ENCODE results near the gene FAM185A.
"Not testable (repeated sequence)": the region's sequence is repeated elsewhere in the genome, so short reads cannot be mapped to it uniquely, and the experiment has no call there.

Gene FAM185A

DNA sequence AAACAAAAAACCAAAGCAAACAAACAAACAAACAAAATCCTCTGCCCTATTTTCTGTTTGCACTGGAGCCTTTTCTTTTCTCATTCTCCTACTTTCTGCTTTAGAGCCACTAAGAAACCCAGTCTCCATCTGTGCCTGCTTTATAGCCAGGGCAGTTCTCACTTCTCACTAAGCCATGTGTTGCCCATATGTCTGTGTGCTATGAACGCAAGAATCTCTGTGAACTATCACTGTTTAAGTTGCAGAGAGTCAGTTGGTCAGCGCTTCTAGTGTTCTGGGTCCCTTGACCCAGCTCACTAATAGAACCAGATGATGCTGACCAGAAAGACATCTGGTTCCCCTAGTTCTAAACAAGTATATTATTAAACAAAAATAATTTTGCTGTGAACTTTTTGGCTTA lies 81.4 kb downstream of the FAM185A start:
- DNase-seq (ENCODE audit: low read depth, low spot score): no peak

DNA sequence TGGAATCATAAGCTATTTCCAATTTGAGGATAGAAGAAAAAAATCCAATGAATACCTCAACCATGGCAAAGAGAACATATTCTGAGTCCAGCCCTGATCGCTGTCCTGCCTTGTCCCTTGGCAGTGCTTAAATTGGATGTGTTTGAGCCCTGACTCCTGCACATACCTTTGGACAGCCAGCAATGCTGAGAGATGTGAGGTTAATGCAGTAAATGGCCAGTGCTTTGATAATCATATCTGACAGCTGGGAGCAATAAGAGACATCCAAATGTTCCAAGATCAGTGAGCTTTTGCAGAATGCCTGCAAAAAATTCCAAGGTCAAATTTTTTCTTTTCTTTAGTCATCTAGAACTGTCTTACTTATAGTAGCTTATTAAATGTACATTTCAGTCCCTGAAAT lies 83.9 kb downstream of the FAM185A start:
- DNase-seq (ENCODE audit: low read depth, low spot score): no peak

DNA sequence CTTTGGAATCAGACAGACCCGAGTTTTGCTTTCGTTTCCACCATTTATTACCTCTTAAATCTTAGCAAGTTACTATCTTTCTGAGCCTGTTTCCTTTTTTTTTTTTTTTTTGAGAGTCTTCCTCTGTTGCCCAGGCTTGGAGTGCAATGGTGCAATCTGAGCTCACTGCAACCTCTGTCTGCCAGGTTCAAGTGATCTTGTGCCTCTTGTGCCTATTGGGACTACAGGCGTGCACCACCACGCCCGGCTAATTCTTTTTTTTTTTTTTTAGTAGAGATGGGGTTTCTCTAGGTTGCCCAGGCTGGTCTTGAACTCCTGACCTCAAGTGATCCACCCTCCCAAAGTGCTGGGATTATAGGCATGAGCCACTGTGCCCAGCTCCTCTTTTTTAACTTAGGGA lies 84.5 kb downstream of the FAM185A start:
- no peak for DNase-seq (ENCODE audit: low read depth, low spot score)

DNA sequence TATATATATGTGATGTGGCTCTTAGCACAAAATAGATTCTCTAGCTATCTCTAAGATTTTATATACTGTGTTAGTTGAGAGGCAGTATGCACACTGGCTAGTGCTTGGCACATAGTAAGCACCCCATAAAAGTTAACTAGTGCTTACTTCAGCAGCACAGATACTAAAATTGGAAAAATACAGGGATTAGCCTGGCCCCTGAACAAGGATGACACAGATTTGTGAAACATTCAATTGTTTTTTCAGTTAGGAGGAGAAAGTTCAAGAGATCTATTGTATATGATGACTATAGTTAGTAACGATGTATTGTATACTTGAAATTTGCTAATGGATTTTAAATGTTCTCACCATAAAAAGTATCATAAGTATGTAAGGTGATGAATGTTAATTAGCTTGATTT lies 85.7 kb downstream of the FAM185A start:
- DNase-seq (ENCODE audit: low read depth, low spot score): no peak

DNA sequence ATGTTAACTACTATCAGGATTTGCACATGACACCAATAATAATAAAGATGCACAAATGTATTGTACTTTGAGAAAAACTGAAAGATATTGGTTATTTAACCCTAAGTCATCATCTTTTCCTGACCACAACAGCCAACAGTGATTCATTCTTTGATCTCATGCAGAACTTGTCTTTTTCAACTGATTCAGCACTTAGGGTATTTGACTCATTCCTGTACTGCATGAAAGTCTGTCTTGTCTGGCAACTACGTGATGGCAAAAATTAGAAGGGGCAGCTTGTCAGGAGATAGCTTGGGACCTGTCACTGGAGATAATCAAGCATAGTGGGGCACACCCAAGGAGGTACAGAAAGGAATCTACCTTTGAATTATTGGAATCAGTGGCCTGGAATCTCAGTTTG lies 86.2 kb downstream of the FAM185A start:
- no peak for DNase-seq (ENCODE audit: low read depth, low spot score)

DNA sequence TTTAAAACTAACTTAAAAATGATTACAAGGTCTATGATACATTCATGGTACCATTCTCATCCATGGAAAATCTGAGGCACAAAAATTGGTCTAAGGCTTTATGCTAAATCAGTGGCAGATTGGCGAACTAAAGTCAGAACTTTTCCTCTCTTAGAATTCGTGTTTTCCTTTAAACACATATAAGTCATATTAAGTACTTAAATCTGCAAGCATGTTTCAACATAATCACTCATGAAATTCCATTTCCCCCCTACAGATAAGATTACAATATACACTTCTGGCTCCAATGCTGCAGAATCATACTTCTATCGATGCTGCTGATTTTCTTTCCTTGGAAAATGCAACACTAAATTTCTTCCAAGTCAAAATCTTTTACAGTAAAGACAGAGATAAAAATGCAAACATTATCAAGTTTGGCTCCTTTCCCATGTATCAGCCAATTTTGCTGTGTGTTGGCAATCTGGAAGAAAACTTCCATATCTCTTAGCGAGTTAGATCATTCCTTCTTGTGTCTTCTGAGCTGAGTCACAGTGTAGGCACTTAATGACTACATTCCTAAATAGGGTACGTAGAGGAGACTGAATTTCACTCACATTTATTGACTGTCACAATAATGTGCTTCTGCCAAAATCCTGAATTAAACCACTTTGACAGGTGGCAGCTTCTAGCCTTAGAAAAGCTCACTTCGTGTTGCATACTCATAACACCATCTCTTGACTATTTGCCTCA lies 87.6 kb downstream of the FAM185A start:
- DNase-seq (ENCODE audit: low read depth, low spot score): no peak

DNA sequence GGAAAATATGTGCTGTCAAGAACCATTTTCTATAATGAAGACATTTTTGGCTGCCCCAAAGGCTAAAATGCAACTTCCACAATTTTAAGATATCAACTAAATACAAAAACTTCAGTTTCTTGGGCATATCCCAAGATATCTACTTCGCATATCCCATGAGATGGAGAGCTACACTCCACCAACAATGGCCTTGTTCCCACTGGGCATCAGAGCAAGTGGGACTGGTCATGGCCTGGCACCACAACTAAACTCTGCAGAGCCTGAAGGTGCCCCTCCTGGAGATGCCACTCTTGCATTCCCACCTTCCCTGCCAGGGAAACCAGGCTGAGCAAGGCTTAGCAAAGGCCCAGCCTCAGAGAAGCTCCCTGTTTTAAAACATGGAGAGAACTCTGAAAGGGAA lies 88.2 kb downstream of the FAM185A start:
- DNase-seq (ENCODE audit: low read depth, low spot score): no peak

DNA sequence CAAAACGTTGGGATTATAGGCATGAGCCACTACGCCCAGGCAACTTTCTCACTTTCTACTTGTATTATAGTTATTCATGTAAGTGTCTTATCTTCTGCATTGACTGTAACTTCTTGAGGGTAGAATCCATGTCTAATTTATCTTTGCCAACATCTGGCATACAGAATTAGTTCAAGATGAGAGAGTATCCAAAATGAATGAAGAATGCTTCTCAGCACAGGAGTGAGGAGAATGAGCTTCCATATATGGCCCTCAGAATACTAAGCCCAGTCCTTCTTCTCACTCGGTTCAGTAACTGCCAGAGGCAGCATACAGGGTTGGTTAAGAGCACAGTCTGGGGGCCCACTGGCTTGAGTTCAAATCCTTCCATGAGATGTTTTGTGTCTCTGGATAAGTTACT lies 89.0 kb downstream of the FAM185A start:
- no peak for DNase-seq (ENCODE audit: low read depth, low spot score)

DNA sequence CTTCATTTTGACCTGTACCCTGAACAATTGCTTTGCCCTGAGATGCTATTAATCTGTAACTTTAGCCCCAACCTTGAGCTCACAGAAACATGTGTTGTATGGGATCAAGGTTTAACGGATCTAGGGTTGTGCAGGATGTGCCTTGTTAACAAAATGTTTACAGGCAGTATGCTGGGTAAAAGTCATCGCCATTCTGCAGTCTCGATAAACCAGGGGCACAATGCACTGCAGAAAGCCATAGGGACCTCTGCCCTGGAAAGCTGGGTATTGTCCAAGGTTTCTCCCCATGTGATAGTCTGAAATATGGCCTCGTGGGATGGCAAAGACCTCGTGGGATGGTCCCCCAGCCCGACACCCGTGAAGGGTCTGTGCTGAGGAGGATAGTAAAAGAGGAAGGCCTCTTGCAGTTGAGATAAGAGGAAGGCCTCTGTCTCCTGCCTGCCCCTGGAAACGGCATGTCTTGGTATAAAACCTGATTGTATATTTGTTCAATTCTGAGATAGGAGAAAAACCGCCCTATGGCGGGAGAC lies 89.8 kb downstream of the FAM185A start:
- not testable (repeated sequence) for DNase-seq (ENCODE audit: low read depth, low spot score)

DNA sequence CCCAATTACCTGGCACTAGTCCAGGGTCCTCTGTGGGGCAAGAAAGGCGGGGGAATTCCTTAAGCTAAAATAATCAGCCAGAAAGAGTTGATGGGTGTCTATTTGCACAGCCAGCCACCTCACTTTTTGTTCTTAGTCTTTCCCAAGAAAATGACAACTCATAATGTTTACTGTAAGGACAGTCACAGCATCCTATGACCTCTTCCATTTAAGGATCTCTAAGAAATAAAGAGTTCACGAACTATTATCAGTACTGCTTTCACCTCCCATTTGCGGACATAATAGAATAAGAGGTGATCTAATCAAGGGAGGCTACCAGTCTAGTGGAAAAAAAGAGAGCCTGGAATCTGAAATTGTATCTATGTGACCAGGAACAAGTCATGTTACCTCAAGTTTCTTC lies 91.6 kb downstream of the FAM185A start:
- DNase-seq (ENCODE audit: low read depth, low spot score): no peak

DNA sequence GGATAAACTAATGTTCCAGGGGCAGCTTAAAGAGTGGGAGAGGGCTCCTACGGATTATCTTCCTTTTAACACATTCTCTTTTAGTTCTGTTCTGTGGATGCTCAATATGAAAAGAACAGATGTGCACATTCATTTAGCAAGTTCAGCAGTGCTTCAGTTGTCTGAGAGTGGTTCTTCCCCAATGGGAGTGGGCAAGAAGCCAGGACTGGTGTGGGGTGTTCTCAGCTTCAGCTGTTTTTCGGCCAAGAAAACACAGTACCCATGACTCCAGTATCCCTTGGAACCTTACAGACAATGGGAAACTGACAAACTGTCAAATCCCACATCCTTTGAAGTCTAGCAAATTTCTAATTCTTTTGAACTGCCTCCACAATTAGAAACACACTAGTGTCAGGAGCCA lies 92.5 kb downstream of the FAM185A start:
- no peak for DNase-seq (ENCODE audit: low read depth, low spot score)

DNA sequence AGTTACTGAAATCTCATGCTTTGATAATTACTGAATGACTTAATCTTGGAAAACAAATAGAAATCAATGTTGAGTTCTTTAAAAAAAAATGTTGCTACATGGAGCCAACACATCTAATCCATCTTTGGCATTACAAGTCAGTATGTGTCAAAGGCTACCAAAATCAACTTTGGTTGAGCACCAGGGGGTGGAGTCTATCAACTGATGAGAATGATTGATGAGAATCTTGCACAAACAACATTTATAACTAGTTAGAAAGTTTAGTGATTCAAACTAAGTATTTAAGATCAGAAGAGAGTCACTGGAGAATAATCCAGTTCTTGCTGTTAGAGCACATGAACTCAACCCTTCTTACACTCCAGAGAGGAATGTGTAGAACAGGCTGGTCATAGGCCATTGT lies 93.5 kb downstream of the FAM185A start:
- DNase-seq (ENCODE audit: low read depth, low spot score): no peak

DNA sequence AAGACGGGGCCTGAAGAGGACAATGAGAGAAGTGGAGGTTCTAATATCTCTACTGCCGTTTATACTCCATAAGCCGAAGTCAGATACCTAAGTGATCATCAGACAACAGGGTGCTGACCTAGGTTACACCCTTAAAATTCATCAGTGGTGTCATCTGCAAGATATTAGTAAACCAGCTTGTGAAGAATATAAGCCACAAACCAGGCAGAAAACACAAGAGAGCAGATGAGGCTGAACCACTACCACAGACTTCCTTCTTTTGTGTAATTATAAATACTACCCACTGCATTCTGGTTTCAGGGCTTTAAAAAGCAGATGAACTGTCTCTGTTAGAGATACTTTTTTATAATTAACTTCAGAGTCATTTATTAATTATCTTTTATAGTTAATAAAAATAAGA lies 95.1 kb downstream of the FAM185A start:
- DNase-seq (ENCODE audit: low read depth, low spot score): no peak

DNA sequence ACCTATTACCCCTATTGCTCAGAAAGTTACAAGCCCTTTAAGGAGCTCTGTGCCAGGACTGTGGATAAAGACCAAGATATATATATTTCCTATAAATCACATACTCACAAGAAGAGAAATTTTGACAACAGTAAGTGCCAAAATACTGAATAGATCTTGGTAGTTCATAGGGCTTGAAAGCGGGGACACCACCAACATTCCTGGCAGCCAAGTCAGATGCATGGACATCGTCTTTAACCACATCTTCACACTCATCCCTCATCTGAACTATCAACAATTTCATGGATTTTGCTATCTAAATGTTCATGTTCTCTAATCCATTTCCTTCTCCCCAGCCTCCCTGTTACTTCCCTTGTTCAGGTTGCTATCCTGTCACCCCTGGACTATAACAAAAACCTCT lies 96.5 kb downstream of the FAM185A start:
- no peak for DNase-seq (ENCODE audit: low read depth, low spot score)

DNA sequence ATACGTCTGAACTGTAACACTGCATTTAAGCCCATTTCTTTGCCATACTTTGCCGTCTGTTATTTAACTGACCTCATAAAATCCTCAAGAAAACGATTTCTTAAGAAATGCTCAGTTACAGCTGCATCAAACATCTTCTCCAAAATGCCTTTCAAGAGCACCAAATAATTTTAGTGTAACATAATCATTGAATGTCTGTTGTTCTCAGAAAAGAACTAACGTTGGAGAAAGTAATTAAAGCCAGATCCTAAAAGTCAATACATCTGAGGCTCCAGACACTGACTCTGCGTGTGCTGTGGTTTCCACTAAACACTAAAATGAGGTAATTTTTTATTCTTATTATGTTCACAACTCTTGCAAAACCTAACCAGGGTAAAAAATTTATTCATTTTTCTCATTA lies 100.3 kb downstream of the FAM185A start:
- no peak for DNase-seq (ENCODE audit: low read depth, low spot score)

DNA sequence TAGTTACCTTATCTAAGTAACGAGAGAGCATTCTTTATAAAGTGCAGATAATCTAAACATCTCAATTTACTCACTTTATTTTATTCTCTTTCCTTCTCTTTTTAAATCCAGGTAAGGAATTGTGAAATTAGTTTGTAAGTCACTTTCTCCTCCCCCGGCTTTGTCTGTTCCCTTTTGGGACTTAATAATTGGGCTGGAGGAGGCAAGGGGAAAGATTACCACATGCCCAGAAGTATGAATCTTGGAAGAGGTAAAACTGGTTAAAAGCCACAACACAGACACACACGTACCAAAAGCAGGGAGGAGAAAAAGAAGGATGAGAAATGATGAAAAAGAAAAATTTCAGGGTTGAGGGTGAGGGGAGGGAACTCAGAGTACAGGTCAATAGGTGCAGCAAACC lies 100.7 kb downstream of the FAM185A start:
- no peak for DNase-seq (ENCODE audit: low read depth, low spot score)

DNA sequence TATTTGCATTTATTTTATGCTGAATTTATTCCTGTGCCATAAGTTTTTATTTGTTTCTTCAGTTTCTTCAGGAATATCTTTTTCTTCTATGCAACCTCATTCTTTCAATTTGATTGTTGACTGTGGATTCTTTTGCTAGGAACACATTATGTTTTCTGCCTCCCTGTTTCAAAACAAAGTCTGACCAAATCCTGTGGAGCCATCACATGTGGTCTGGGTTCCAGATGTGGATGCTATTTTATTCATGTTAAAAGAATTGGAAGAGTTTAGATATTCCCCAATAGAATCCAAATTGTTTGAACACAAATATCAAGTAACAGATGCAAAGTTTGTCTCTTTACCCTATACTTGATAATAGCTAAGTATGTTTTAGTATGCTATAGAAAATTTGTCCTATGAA lies 107.2 kb downstream of the FAM185A start:
- DNase-seq (ENCODE audit: low read depth, low spot score): no peak

All from iPS DF 19.7 (cell line).